Duodenal mucosa (tissue), 2 donors: ENCODE measurements around the gene CSNK1G3.

ENCODE experiments used
- H3K27ac ChIP-seq: one replicate; pipeline ENCODE4 v1.7.0; 2013; ENCODE audit warnings: low read depth, low read length
- H3K27me3 ChIP-seq, 2 donors: one replicate each; pipeline ENCODE4 v1.7.0; 2013; ENCODE audit warnings: low read length in 2 of 2, control low read depth in 1 of 2; ENCODE audit not compliant: insufficient read depth in 2 of 2, control insufficient read depth in 1 of 2
- H3K36me3 ChIP-seq, 2 donors: one replicate each; pipeline ENCODE4 v1.7.0; 2013; ENCODE audit warnings: low read length in 2 of 2, control low read depth in 1 of 2; ENCODE audit not compliant: insufficient read depth in 2 of 2, control insufficient read depth in 1 of 2
- H3K4me1 ChIP-seq, 2 donors: one replicate each; pipeline ENCODE4 v1.7.0; 2013; ENCODE audit warnings: low read length in 2 of 2, control low read depth in 1 of 2; ENCODE audit not compliant: insufficient read depth in 2 of 2, control insufficient read depth in 1 of 2
- H3K4me3 ChIP-seq, 2 donors: one replicate each; pipeline ENCODE4 v1.7.0; 2013; ENCODE audit warnings: low read length in 2 of 2, low read depth in 1 of 2
- H3K9ac ChIP-seq, 2 donors: one replicate each; pipeline ENCODE4 v1.7.0; 2013; ENCODE audit warnings: low read length in 2 of 2, low read depth in 1 of 2
- H3K9me3 ChIP-seq, 2 donors: one replicate each; pipeline ENCODE4 v1.7.0; 2013; ENCODE audit warnings: low read length in 2 of 2, control low read depth in 1 of 2; ENCODE audit not compliant: control insufficient read depth in 1 of 2

CSNK1G3 gene

DNA sequence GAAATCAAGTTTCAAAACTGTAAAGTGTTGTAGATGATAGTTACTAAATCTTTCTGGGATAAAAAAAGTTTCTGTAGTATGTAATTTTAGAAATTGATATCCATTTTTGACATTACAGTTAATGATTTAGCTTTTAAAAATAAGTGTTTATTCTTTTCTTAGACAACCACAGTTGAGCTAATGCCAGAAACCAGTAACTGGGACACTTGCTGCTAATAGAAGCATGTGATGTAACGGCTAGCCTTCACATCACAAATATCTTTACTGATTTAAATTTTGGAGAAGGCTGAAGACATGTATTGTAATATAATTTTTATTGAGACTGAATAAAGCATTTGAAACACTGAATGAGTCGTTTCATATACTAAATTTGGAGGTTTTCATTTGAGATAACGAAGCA lies 18.8 kb downstream of the CSNK1G3 start:
- no peaks in the 10 kb centered on the region for H3K9me3 ChIP-seq
- no peaks in the 10 kb centered on the region for H3K36me3 ChIP-seq
- no peak overlapping the region for H3K9ac ChIP-seq
- H3K27me3 ChIP-seq: no peaks in the 10 kb centered on the region
- peaks cover 7 to 23% of the 10 kb centered on the region in 2 donors for H3K4me1 ChIP-seq
- no peak overlapping the region for H3K27ac ChIP-seq
- H3K4me3 ChIP-seq: no peak overlapping the region

DNA sequence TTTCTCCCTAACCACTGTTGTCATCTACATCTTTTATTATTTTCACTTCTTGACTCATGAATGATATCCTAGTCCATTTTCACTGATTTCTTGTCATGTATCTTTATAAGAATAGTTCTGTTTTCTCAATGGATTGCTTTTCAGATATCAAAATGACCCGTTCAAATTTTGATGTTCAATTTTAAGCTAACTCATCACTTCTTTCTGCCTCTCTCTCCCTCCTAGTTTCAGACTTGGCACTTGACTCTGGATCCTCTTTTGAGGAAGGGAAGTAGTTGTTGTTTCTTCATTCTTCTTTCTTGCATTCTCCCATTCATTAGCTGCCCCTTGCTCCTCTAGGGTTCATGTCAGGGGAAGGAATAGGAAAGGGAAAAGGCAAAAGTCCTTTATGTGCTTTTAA lies 23.7 kb downstream of the CSNK1G3 start:
- Histone ChIP-seq H3K27ac (no peak overlapping the region), H3K4me1 (no peaks in the 10 kb centered on the region), H3K9me3 (no peaks in the 10 kb centered on the region), H3K36me3 (no peaks in the 10 kb centered on the region), H3K27me3 (no peaks in the 10 kb centered on the region), H3K9ac (no peak overlapping the region), H3K4me3 (no peak overlapping the region)

DNA sequence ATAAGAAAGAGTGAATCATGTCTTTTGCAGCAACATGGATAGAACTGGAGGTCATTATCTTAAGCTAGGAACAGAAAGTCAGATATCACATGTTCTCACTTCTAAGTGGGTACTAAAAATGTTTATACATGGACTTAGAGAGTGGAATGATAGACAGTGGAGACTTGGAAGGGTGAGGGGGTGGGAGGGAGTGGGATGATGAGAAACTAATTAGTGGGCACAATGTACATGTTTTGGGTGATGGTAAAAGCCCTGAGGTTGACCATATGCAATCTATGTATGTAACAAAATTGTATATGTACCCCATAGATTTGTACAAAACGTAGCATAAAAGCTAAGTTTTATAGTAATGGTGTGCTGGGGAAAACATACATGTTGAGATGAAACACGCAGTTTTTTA lies 25.3 kb downstream of the CSNK1G3 start:
- H3K9me3 ChIP-seq: no peaks in the 10 kb centered on the region
- no peaks in the 10 kb centered on the region for H3K27me3 ChIP-seq
- H3K4me1 ChIP-seq: no peaks in the 10 kb centered on the region
- no peak overlapping the region for H3K4me3 ChIP-seq
- H3K27ac ChIP-seq: no peak overlapping the region
- H3K36me3 ChIP-seq: no peaks in the 10 kb centered on the region
- no peak overlapping the region for H3K9ac ChIP-seq

DNA sequence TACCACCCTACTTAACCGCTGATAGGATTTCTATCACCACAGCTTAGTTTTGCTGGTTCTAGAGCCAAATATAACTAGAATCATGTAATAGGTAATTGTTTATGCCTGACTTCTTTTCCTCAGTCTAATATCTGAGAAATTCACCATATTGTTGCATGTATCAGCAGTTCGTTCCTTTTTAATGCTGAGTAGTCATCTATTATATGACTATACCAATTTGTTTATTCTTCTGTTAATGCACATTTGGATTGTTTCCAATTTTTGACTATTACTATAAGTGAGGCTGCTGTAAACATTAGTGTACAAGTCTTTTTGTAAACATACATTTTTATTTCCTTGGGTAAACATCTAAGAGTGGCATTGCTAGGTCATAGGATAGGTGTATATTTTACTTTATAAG lies 25.9 kb downstream of the CSNK1G3 start:
- no peaks in the 10 kb centered on the region for H3K36me3 ChIP-seq
- H3K27ac ChIP-seq: no peak overlapping the region
- H3K4me1 ChIP-seq: peaks cover 0 to 1% of the 10 kb centered on the region in 2 donors
- H3K27me3 ChIP-seq: no peaks in the 10 kb centered on the region
- no peak overlapping the region for H3K9ac ChIP-seq
- H3K4me3 ChIP-seq: no peak overlapping the region
- no peaks in the 10 kb centered on the region for H3K9me3 ChIP-seq

DNA sequence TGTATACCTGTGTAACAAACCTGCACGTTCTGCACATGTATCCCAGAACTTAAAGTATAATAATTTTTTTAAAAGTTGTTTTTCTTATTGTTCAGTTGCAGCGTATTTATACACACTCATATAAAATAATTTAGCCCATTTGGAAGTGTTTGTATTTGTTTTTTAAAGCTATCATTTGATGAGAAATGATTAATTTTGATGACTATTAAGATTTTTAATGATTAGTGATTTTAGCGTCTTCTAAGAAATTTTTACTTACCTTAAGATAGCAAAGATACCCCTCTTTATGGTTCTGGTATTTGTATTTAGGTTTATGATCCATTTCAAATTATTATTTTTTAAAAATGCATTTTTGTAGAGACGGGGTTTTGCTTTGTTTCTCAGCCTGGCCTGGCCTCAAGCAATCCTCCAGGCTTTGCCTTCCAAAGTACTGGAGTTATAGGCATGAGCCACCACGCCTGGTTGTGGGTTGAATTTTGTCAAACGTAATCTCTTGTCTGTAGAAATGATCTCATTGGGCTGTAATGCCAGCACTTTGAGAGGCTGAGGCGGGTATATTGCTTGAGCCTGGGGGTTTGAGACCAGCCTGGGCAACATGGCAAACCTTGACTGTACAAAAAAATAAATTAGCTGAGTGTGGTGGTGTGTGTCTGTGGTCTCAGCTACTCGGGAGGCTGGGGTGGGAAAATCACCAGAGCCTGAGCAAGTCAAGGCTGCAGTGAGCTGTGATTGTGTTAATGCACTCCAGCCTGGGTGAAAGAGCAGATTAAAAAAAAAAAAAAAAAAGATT lies 26.9 kb downstream of the CSNK1G3 start:
- no peaks in the 10 kb centered on the region for H3K9me3 ChIP-seq
- H3K27ac ChIP-seq: no peak overlapping the region
- H3K4me1 ChIP-seq: peaks cover 0 to 4% of the 10 kb centered on the region in 2 donors
- no peak overlapping the region for H3K4me3 ChIP-seq
- no peak overlapping the region for H3K9ac ChIP-seq
- no peaks in the 10 kb centered on the region for H3K27me3 ChIP-seq
- no peaks in the 10 kb centered on the region for H3K36me3 ChIP-seq

DNA sequence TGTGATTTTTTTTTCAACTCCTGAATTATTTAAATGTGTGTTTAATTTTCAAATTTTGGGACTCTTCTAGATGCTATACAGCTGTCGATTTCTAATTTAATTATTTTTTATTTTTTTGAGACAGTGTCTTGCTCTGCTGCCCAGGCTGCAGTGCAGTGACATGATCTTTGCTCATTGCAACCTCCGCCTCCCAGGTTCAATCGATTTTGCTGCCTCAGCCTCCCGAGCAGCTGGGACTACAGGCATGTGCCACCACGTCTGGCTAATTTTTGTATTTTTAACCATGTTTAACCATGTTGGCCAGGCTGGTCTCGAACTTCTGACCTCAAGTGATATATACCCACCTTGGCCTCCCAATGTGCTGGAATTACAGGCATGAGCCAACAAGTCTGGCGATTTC lies 28.6 kb downstream of the CSNK1G3 start:
- Histone ChIP-seq H3K36me3 (no peaks in the 10 kb centered on the region), H3K4me1 (peaks cover 0 to 4% of the 10 kb centered on the region in 2 donors), H3K9me3 (no peaks in the 10 kb centered on the region), H3K27me3 (no peaks in the 10 kb centered on the region), H3K4me3 (no peak overlapping the region), H3K27ac (no peak overlapping the region), H3K9ac (no peak overlapping the region)

DNA sequence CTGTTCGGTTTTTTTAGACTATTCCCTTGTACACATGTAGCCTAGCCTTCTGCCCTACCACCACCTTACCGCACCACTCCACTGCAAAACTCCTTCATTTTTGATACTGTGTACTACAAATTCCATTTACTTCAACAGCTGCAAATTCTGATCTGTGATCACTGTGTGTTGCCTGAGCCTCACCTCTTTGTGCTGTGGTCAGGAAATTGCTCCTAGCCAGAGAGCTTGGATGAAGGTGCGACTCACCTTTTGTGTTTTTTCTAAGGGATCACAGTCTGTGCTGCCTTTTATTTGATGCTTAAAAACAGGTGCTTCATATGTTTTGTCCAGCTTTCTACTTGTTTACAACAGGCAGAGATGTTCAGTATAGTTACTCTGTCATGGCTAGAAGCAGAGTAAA lies 31.5 kb downstream of the CSNK1G3 start:
- Histone ChIP-seq H3K36me3 (no peaks in the 10 kb centered on the region), H3K27me3 (no peaks in the 10 kb centered on the region), H3K4me3 (no peak overlapping the region), H3K9me3 (no peaks in the 10 kb centered on the region), H3K9ac (peak overlapping the region in 1 of 2 donors; percentile 5), H3K27ac (no peak overlapping the region), H3K4me1 (peaks cover 0 to 4% of the 10 kb centered on the region in 2 donors)

DNA sequence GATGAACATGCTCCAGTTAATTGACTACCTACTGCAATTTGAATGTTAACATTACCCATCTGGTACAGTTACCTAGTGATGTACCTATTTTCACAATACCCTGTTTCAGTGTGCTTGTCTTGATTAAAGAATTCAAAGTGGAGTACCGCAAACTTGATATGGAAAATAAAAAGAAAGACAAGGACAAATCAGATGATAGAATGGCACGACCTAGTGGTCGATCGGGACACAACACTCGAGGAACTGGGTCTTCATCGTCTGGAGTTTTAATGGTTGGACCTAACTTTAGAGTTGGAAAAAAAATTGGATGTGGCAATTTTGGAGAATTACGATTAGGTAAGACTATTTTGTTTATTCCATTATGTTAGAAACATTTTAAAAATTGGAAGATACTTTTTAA lies 33.5 kb downstream of the CSNK1G3 start:
- no peaks in the 10 kb centered on the region for H3K9me3 ChIP-seq
- H3K27me3 ChIP-seq: no peaks in the 10 kb centered on the region
- peaks cover 4 to 6% of the 10 kb centered on the region in 2 donors for H3K4me1 ChIP-seq
- H3K36me3 ChIP-seq: no peaks in the 10 kb centered on the region
- H3K4me3 ChIP-seq: no peak overlapping the region
- no peak overlapping the region for H3K27ac ChIP-seq
- H3K9ac ChIP-seq: no peak overlapping the region

DNA sequence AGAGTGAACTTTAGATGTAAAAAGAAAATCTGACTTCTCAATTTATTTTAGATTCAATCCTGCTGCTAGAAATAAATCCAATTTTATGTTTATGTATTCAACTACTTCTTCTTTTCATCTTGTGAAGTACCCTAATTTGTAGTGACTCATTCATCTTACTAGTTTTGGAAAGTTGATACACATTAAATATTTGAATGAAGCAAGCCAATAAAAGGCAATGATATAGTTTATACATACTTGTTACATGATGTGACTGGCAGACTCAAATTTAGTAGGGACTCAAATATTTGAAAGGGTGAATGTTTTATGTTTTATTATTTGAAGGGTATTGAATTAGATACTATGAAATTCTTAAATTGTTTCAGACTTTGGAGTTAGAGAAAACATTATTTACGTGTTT lies 34.7 kb downstream of the CSNK1G3 start:
- Histone ChIP-seq H3K4me3 (no peak overlapping the region), H3K27ac (no peak overlapping the region), H3K4me1 (peaks cover 4 to 6% of the 10 kb centered on the region in 2 donors), H3K36me3 (no peaks in the 10 kb centered on the region), H3K27me3 (no peaks in the 10 kb centered on the region), H3K9ac (no peak overlapping the region), H3K9me3 (no peaks in the 10 kb centered on the region)

DNA sequence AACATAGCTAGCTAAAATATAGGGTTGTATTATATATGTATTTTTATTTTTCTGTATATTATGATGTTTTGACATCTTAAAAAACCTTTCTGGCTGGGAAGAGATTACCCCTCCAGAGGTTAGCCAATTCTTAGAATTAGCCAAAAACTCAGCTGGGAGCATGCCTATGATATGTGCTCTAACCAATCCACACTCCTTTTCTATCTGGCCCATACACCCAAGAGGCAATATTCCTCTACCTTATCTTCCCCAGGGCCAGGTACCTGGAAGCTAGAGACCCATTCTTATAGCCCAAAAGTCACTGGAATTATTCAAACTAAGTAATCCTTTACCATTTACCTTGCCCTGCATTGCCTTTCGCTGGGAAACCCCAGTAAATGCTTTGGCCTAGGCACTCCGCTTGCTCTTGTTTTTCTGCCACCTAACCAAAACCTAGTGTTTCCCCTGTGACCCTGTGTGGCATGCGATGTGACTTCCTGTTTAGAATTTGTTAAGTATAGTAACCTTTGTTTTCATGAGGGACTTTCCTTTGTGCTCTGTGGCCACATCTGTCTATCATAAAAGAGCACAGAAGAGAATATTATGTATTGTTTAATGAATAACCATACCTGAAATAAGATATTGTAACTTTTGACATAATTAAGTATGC lies 37.4 kb downstream of the CSNK1G3 start:
- Histone ChIP-seq H3K9me3 (no peaks in the 10 kb centered on the region), H3K27ac (no peak overlapping the region), H3K4me1 (peaks cover 0 to 6% of the 10 kb centered on the region in 2 donors), H3K36me3 (no peaks in the 10 kb centered on the region), H3K4me3 (no peak overlapping the region), H3K27me3 (no peaks in the 10 kb centered on the region), H3K9ac (no peak overlapping the region)
